DMS53 treated with DMSO at 0.1 percent for 48 hours (cell line): ENCODE results near the gene CD27.
"Not testable (repeated sequence)": the region's sequence is repeated elsewhere in the genome, so short reads cannot be mapped to it uniquely, and the experiment has no call there.

Experiments
- DNase-seq: peaks from one replicate; lab custom pipeline; 2025; ENCODE audit not compliant: unreplicated experiment; lab: John Stamatoyannopoulos, UW

The CD27 gene

DNA sequence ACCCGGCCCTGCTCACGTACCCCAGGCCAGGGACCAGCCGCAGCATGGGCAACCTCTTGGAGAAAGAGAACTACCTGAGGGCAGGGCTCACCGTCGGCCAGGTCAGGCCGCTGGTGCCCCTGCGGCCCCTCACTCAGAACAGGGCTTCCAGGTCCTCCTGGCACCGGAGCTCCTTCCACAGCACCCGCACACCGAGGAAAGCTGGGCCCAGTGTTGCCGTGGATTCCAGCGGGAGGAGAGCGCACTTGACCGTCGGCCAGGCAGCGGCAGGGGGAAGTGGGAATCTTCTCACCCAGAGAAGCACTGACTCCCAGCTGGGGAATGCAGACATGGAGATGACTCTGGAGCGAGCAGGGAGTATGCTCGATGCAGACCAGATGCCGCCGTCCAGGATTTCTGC lies 33.7 kb downstream of the CD27 start:
- DNase-seq = no peak

DNA sequence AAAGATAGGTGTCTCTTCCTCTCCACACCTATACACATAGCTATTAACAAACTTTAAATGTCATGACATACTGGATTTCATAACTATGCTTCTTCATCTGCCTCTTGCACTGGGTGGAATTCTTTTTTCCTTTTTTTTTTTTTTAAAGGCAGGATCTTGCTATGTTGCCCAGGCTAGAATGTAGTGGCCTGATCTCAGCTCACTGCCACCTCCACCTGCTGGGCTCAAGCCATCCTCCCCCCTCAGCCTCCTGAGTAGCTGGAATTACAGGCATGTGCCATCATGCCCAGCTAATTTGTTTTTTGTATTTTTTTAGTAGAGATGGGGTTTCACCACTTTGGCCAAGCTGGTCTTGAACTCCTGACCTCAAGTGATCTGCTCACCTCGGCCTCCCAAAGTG lies 43.5 kb downstream of the CD27 start:
- DNase-seq = no peak

DNA sequence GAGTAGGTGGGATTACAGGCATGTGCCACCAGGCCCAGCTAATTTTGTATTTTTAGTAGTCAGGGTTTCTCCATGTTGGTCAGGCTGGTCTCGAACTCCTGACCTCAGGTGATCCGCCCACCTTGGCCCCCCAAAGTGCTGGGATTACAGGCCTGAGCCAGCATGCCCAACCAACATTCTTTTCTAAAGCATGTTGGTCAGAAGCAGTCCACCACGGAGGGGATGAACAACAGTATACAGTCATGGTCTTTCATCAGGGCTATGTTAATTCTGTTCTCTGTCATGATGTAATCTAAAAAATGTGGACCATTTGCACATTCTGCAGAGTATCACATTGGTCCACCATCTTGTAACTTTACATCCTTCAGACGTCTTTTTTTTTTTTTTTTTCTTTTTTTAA lies 44.7 kb downstream of the CD27 start:
- no peak for DNase-seq

DNA sequence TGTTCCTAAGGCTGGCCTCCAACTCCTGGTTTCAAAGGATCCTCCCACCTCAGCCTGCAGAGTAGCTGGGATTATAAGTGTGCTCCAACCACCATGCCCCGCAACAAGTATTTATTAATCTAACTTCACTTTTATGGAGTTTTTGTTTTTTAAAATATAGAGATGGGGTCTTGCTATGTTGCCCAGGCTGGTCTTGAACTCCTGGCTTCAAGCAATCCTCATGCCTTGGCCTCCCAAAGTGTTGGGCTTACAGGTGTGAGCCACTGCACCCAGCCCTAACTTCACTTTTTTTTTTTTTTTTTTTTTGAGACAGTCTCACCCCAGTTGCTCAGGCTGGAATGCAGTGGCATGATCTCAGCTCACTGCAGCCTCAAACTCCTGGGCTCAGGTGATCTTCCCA lies 45.9 kb downstream of the CD27 start:
- not testable (repeated sequence) for DNase-seq

DNA sequence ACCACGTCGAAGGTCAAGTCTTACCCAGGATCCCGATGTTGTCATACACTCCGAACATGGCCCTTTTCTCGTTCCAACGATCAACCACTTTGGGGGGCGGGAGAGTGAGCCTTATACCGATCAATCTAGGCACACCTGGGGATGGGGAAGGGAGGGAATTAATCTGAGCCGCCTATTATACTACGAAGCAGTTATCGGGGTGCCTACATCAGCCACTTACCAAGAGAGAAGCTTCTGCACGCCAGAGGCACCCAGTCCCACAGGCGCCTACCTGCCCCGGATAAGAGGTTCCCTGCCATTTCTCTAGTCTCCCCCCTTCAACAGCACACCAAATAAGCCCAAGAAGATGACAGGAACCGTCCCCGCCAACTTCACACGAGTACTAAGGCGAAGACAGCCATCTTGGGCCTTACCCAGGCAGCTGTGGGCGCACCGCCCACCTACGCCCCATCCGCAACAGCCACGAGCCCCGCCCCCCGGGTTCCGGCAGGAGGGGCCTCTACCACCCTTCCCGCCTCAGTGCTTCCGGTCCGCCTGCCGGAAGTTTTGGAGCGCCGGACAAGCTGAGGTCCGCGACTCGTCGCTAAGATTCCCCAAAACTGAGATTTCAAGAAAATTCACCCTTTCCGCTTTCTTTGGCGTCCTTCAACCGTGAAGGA lies 48.2 kb downstream of the CD27 start, which contains the start of gene MRPL51:
Gene MRPL51 (minus strand): TSS at position 425 of the 659 bp plus-strand sequence. CDS start 126 bp downstream, at position 299.
- DNase-seq = peak; percentile 98

DNA sequence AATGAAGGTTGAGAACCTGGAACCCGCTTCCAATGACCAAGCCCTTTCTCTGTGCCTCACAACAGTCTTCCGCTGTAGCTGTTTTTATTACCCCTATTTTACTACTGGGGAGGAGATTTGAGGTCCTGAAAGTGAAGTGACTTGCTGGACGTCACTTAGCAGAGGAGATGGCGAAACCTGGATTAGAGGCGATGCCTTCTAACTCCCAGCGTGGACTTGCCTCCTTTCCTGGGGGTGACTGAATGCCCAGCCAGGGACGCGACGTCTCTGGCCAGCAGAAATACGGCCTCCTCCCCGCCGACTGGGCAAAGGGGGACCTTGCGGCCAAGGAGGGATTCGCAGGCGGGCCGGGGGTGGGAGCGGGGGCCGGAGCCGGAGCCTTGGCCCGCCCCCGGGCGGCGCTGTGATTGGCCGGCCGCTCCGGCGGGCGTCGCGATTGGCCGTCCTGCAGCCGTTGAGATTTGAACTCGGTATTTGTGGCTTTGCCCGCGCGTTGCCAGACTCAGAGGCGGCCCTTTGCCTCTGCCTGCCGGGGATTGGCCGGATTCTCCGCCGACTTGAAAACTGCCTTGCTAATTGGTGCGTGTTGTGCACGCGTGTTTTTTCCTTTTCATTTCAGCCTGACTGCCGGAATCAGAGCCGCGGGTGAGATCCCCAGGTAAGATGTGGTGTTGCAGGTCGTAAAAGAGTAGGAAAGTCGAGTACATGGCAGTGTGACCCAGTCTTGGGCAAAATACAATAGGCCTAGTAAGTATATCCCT lies 48.9 kb downstream of the CD27 start, which contains the start of gene NCAPD2:
Gene NCAPD2 (plus strand): TSS at position 606 of the 761 bp plus-strand sequence. CDS start 997 bp downstream, outside the sequence.
- DNase-seq = peak; percentile 100

DNA sequence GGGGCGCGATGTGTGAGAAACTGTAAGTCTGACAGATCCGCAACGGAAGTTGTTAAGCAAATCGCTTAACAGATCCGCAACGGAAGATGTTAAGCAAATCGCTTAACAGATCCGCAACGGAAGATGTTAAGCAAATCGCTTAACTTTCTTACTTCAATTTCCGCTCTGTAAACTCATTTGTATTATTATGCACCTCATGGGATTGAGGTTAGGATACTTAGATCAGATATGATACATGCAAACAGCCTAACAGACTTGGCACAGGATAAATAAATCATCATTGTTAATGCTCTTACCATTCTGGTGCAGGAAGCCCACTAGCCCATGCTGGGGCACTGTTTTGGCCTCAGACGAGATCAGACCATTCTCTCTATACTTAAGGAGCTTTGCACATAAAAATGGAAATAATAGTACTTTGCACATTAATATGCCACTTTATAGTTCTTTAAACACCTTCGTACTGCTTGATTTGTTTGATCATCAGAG lies 49.5 kb downstream of the CD27 start:
- no peak for DNase-seq

DNA sequence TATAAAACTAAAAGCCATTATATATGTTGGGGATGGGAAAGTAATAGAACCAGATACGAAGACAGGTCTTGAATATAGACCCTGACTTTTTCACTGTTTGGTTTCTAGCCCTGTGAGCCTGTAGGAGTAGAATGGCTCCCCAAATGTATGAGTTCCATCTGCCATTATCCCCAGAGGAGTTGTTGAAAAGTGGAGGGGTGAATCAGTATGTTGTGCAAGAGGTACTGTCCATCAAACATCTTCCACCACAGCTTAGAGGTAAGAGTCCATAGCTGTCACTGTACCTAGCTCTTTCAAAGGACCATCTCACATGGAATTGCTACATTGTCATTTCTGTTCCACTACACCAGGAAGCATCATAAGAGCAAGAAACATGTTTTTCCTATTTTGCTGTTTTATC lies 50.2 kb downstream of the CD27 start:
- no peak for DNase-seq

DNA sequence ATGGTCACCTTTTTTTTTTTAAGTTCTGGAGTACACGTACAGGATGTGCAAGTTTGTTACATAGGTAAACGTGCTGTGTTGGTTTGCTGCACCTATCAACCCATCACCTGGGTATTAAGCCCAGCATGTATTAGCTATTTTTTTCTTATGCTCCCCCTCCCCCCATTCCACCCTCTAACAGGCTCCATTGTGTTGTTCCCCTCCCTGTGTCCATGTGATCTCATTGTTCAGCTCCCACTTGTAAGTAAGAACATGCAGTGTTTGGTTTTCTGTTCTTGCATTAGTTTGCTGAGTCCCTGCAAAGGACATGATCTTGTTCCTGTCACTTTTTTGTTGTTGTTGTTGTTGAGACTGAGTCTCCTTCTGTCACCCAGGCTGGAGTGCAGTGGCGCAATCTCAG lies 52.5 kb downstream of the CD27 start:
- not testable (repeated sequence) for DNase-seq

DNA sequence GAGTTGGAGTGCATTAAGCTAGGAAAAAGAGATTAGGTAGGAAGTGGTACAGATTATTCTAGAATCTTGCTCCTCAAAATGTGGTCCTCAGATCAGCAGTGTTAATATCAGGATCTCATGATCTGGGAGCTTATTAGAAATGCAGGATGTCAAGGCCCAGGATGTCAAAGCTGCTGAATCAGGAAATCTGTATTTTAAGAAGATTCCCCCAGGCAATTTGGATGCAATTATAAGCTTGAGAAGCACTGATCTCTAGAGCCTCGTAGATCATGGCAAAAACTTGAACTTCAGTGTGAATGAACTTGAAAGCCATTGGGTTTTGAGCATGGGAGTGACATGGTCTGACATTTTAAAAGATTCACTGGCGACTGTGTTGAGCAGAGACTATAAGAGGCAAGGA lies 55.7 kb downstream of the CD27 start:
- no peak for DNase-seq
